Fibroblast of peridontal ligament (primary cell): Measurements from ENCODE around the gene C6orf62.
"Not testable (repeated sequence)": the region's sequence is repeated elsewhere in the genome, so short reads cannot be mapped to it uniquely, and the experiment has no call there.

Source experiments
- DNase-seq: peaks from one replicate; pipeline ENCODE4 v3.0.0-alpha.2; 2010; ENCODE audit errors: extremely low read depth

The C6orf62 gene

DNA sequence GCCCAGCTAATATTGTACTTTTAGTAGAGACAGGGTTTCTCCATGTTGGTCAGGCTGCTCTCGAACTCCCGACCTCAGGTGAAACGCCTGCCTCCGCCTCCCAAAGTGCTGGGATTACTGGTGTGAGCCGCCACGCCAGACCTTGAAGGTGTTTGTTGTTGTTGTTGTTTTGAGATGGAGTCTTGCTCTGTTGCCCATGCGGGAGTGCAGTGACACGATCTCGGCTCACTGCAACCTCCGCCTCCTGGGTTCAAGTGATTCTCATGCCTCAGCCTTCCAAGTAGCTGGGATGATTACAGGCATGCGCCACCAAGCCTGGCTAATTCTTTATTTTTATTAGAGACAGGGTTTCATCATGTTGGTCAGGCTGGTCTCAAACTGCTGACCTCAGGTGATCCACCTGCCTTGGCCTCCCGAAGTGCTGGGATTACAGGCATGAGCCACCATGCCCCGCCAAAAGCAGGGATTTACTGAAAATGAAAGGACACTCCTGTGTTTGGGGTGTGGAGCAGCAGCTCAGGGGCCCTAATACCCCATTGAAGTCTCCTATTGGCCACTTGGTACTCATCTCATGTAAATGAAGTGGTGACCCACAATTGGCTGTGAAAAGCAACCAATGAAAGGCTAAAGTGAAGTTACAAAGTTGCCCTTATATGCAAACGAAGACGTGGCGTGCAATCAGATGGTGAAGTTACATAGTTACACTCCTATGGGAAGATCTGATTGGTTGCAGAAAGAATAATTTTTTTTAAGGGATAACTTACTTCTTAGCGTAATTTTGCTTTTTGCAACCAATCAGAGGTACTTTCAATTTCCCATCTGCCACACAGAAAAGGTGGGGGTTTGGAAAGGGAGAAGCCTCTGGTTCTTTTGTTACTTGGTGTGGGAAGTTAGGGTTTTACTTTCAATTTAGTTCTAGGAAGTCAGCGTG is 50.6 kb downstream of the C6orf62 start:
- DNase-seq = not testable (repeated sequence)

DNA sequence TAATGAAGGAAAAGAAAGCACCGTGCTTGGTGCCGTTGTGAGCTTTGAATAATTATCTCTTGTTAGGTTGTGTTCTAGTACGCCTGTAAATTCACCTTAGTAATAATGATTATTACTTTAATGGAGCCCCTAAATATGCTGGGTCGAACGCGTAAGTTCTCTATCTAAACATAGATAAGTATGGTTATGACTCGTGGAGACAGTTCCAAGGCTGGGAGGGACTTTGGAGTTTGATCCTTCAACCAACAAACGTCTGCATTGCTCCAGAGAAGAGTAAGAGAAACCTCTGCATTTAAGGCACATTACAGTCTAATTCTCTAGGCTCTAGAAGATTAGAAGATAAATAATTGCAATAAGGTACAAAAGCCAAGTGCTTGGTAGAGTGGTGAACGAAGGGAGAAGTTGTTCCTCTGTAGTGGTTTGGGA is 51.6 kb downstream of the C6orf62 start:
- DNase-seq = peak; percentile 72

- peak; percentile 97 for DNase-seq
Observed at GRCh38 chr6:24666641-24667377, 52.1 kb downstream of the C6orf62 start, which contains the start of the genes ACOT13 and TDP2. Gene ACOT13 (plus strand): TSS chr6:24667077. CDS start chr6:24667264, 187 bp downstream. Gene TDP2 (minus strand): TSS chr6:24666899. CDS start chr6:24666862, 37 bp downstream.

- peak; percentile 39 for DNase-seq
Observed at GRCh38 chr6:24666097-24666640, 52.8 kb downstream of the C6orf62 start.

DNA sequence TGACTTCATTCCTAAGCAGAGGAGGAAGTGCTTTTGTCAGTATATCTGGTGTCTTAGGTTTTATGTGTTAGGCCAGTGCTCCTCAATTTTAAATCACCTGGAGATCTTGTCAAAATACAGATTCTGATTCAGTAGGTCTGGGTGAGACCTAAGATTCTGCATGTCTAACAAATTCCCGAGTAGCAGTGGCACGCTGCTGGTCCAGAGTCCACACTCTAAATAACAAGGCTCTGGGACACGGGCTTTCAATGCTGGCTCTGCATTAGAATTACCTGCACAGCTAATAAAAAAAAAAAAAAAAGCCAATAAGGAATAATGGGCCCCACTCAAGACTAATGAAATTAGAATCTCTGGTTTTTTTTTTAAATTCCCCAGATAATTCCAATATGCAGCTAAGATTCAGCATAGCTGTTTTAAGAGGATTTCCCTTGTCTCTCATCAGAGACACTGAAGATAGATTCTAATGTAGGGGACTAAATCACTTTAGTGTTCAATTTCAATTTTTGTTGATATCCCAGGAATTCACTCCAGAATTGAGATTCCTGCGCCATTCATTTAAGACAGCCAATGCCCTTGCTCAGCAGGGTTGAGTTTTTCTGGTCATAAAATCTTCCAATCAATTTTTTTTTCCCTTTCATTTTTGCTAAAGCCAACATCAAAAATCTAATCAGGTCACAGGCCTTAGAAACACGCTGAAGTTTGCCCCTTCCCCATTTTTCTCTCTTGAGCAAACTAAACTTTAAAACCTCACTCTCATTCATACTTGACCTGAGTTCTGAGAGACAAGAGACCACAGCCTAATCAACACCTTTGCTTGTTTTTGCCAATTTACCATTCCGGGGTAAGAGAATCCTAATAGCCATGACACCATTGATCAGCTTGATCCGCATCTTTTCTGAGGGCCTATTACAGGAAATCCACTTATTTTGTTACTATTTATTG is 54.6 kb downstream of the C6orf62 start:
- no peak for DNase-seq

DNA sequence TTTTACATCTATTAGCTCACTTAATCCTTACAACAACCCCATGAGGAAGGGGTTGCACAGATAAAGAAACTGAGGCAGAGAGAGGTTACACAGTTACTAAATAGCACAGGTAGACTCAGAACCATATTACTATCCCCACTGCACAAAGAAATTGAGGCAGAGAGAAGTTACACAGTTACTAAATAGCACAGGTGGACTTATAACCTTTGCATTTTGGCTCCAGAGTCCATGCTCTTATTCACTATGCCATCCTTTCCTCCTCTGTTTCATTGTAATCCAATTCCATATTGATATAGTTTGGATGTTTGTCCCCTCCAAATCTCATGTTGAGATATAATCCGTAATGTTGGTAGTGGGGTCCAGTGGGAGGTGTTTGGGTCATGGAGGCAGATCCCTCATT is 55.8 kb downstream of the C6orf62 start:
- no peak for DNase-seq

- DNase-seq = no peak
Observed at GRCh38 chr6:24662236-24662635, 56.7 kb downstream of the C6orf62 start.

GRCh38 chr6:24661759-24662158 is 57.2 kb downstream of the C6orf62 start:
- not testable (repeated sequence) for DNase-seq

GRCh38 chr6:24660105-24660504 is 58.8 kb downstream of the C6orf62 start:
- no peak for DNase-seq

GRCh38 chr6:24659561-24659960 is 59.4 kb downstream of the C6orf62 start:
- peak; percentile 76 for DNase-seq

- peak; percentile 98 for DNase-seq
Observed at GRCh38 chr6:24658573-24659560, 60.1 kb downstream of the C6orf62 start.

- DNase-seq = no peak
Observed at GRCh38 chr6:24655215-24655614, 63.7 kb downstream of the C6orf62 start.
